ENCODE data around the gene SIGLEC15.

- TF ChIP-seq CTCF (conservative IDR thresholded peaks at IDR 0.05), result no peak
- TF ChIP-seq ZFX (IDR thresholded peaks at IDR 0.05), result no peak
Observed at GRCh38 chr18:45890606-45891005, 65.1 kb downstream of the SIGLEC15 start.
